ENCODE measurements around the gene TPM2. TPM values are rescaled to one million over a fixed set of nuclear protein-coding genes. Genes with fewer than 3 reads are reported as not detected.

The TPM2 gene
- total and polyA plus RNA-seq, 2 donors (not counting 1 experiment from before 2014, with no cell fraction given), result 2.4 to 6.3 TPM

DNA sequence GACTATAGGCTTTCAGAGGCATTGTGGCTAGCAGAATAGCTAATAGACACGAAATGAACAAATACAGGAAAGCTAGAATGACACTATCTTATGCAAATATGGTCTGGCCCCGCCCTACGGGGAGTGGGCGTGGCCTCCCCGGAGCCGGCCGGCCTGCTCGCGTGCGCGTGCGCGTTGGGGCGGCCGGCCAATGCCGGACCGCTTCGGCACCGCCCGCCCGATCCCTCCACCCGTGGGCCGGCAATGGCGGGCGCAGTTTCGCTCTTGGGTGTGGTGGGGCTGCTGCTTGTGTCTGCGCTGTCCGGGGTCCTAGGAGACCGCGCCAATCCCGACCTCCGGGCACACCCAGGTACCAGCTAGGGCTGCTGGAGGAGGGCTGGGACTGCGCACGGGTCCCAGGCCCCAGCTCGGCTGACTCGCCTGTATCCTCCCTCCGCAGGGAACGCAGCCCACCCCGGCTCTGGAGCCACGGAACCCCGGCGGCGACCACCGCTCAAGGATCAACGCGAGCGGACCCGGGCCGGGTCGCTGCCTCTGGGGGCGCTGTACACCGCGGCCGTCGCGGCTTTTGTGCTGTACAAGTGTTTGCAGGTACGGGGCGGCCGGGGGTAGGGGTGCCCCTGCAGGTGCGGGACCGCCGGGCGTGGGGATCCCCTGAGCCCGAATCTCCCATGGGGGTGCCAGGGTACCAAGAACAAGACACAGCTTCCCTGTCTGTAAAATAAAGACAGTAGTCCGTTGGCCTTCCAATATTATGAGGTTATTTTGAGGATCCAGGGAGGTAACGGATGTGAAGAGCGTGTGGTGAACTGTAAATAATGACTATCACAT, 31.4 kb downstream of the TPM2 start, which contains the start of gene CCDC107:
CCDC107 (plus strand) TSS at position 156 of the 831 bp plus-strand sequence; CDS start at position 244, 88 bp downstream.
- H3K27me3 ChIP-seq (replicated peaks in 1 of 4; ENCODE audit: control extremely low read depth in 1 of 4, control insufficient read depth in 3 of 4, insufficient read depth in 4 of 4, low read length in 3 of 4), result no peaks in the 10 kb centered on the region
- DNase-seq (peak; percentile 94), ATAC-seq (ENCODE audit: low read depth) (peak; percentile 69)
- H3K9ac ChIP-seq (ENCODE audit: low read length), result peak within 1 kb of the TSS; percentile 84
- Mint-ChIP-seq H3K27ac (peak within 1 kb of the TSS; percentile 97), H3K27me3 (no peaks in the 10 kb centered on the region), H3K4me3 (peak within 1 kb of the TSS; percentile 94), H3K9me3 (ENCODE audit: insufficient read depth) (no peaks in the 10 kb centered on the region), H3K4me1 (peaks cover 74% of the 10 kb centered on the region)
- CTCF ChIA-PET, result interaction anchor here (0.6 to 15.0 kb wide), 30 partner anchors 9 to 224 kb away, joined by 3 to 268 read pairs (median 6); partner anchors contain the start of genes CA9, CD72, CREB3 and HINT2
- H3K27ac ChIP-seq (ENCODE audit: low read length in 2 of 2), result peak within 1 kb of the TSS; percentile 99 to 100
- no peaks in the 10 kb centered on the region for H4K20me1 ChIP-seq (ENCODE audit: control insufficient read depth, insufficient read depth, low read length, poor library complexity, severe bottlenecking)
- H3K4me1 ChIP-seq (ENCODE audit: control insufficient read depth in 2 of 2, insufficient read depth in 2 of 2, low read length in 2 of 2), result peaks cover 42 to 67% of the 10 kb centered on the region in 2 donors
- H3K4me2 ChIP-seq (replicated peaks; ENCODE audit: low read depth, low read length, poor library complexity, severe bottlenecking), result peak within 1 kb of the TSS; percentile 91
- H3K36me3 ChIP-seq (replicated peaks in 1 of 2; ENCODE audit: control extremely low read depth in 1 of 2, control insufficient read depth in 1 of 2, extremely low read depth in 1 of 2, insufficient read depth in 2 of 2, low read length in 1 of 2), result peaks cover 0 to 14% of the 10 kb centered on the region in 2 experiments
- intact Hi-C loops (cut with micrococcal nuclease), result loop anchor here (1.0 to 5.0 kb wide), 9 partner anchors 12 to 541 kb away; partner anchors contain the start of genes ATOSB, CREB3, FAM221B and TLN1
- POLR2A ChIA-PET, result interaction anchor here (0.6 to 4.6 kb wide), 20 partner anchors 9 to 579 kb away, joined by 3 to 62 read pairs (median 6); partner anchors contain the start of genes CD72, CREB3, FANCG and GBA2
- H2AFZ ChIP-seq (ENCODE audit: insufficient read depth, low read depth, low read length, poor library complexity, severe bottlenecking), result peak within 1 kb of the TSS; percentile 86
- peak within 1 kb of the TSS; percentile 84 to 93 (median 87) for H3K4me3 ChIP-seq (ENCODE audit: control extremely low read depth in 1 of 5, extremely low read depth in 1 of 5, insufficient read depth in 1 of 5, low read depth in 2 of 5, low read length in 4 of 5)
- WGBS (ENCODE audit: insufficient coverage), result under 1% methylated on average over 63 of the region's 67 CpGs
- peaks cover 0 to 3% (median 0%) of the 10 kb centered on the region in 3 donors for H3K9me3 ChIP-seq (ENCODE audit: control extremely low read depth in 1 of 3, control insufficient read depth in 2 of 3, insufficient read depth in 1 of 3, low read length in 2 of 3)
- TF ChIP-seq, protein P1, sequence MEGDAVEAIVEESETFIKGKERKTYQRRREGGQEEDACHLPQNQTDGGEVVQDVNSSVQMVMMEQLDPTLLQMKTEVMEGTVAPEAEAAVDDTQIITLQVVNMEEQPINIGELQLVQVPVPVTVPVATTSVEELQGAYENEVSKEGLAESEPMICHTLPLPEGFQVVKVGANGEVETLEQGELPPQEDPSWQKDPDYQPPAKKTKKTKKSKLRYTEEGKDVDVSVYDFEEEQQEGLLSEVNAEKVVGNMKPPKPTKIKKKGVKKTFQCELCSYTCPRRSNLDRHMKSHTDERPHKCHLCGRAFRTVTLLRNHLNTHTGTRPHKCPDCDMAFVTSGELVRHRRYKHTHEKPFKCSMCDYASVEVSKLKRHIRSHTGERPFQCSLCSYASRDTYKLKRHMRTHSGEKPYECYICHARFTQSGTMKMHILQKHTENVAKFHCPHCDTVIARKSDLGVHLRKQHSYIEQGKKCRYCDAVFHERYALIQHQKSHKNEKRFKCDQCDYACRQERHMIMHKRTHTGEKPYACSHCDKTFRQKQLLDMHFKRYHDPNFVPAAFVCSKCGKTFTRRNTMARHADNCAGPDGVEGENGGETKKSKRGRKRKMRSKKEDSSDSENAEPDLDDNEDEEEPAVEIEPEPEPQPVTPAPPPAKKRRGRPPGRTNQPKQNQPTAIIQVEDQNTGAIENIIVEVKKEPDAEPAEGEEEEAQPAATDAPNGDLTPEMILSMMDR (IDR thresholded peaks at IDR 0.05), result peak; percentile 95
- no peak for TF ChIP-seq EZH2 (IDR thresholded peaks at IDR 0.05; ENCODE audit: borderline replicate concordance, insufficient read depth, low read depth, low read length, poor library complexity, severe bottlenecking)
- peaks cover 22% of the 10 kb centered on the region for H3K79me2 ChIP-seq (ENCODE audit: control insufficient read depth, insufficient read depth, low read length)
